Adrenal gland (tissue), 12 donors: ENCODE measurements around the gene KRT39. TPM values are rescaled to one million over a fixed set of nuclear protein-coding genes. Genes with fewer than 3 reads are reported as not detected.

Source experiments
- DNase-seq, 7 donors: peaks; one replicate each; pipeline ENCODE4 v3.0.0-alpha.2; 2019 to 2020
- H3K27ac ChIP-seq, 5 donors: fragments of 200-600 bp; sonication (generic) in 4 of 5; 1 replicate in 3 of 5; 2 replicates in 2 of 5; pipeline versions ENCODE4 v1.5.1 to v1.8.0; 2016 to 2020; ENCODE audit warnings: mild to moderate bottlenecking in 1 of 5
- H3K27me3 ChIP-seq: fragments of 200-600 bp; 2 replicates; pipeline ENCODE4 v1.8.0; 2021
- H3K36me3 ChIP-seq, 2 donors: fragments of 200-600 bp; replicated peaks in 1 of 2; 1 replicate in 1 of 2; 2 replicates in 1 of 2; pipeline versions ENCODE4 v1.5.1 to v1.8.0; 2018 to 2022
- H3K4me1 ChIP-seq, 2 donors: fragments of 200-600 bp; replicated peaks in 1 of 2; 1 replicate in 1 of 2; 2 replicates in 1 of 2; pipeline versions ENCODE4 v1.5.1 to v1.8.0; 2018 to 2021
- H3K4me3 ChIP-seq, 4 donors: fragments of 200-600 bp; sonication (generic) in 3 of 4; one replicate each; pipeline ENCODE4 v1.5.1; 2016 to 2018
- H3K9me3 ChIP-seq, 3 donors: fragments of 200-600 bp; sonication (generic) in 1 of 3; replicated peaks in 1 of 3; 1 replicate in 2 of 3; 2 replicates in 1 of 3; pipeline versions ENCODE4 v1.5.1 to v1.8.0; 2016 to 2021
- CTCF ChIP-seq, 6 experiments: fragments of 450-650 bp in 4 of 6; fragments of 200-600 bp in 2 of 6; sonication (generic) in 1 of 6; IDR thresholded peaks; 1 replicate in 5 of 6; 2 replicates in 1 of 6; pipeline versions ENCODE4 v1.5.1 to v1.8.0; 2016 to 2021; ENCODE audit warnings: antibody characterized with exemption in 6 of 6, mild to moderate bottlenecking in 2 of 6, moderate library complexity in 1 of 6
- POLR2A ChIP-seq, 2 donors: fragments of 450-650 bp; IDR thresholded peaks; one replicate each; pipeline ENCODE4 v1.6.1; 2017; ENCODE audit warnings: antibody characterized with exemption in 2 of 2, mild to moderate bottlenecking in 2 of 2, moderate library complexity in 1 of 2
- WGBS, 4 donors: extraction: QIAGEN DNeasy Blood & Tissue Kit in 2 of 4; methylation state at CpG; one replicate each; pipeline versions ENCODE4 v1.1.5 to v1.1.7; 2013 to 2017; 5-methylcytosine and 5-hydroxymethylcytosine counted together
- intact Hi-C, 2 donors: fragments of 100-400 bp; cut with DNase I; formaldehyde crosslinking; loops; one replicate each; pipeline versions ENCODE4 v1.14.1 to v1.15.0; 2022 to 2023
- polyA plus RNA-seq, 3 donors: library from polyadenylated mRNA; stranded (reverse); fragments of 200-250 nt in 2 of 3; fragments of 350-450 nt in 1 of 3; fragmentation: Illumina TruSeq in 1 of 3; extraction: RNeasy Lipid Tissue Mini Kit (QIAGEN cat#74804) in 1 of 3; gene quantifications; one replicate each; pipeline ENCODE4 v1.2.3, GENCODE V29; 2013 to 2014
- total RNA-seq, 9 donors: library from RNA; depleted of rRNA in 4 of 9; stranded (reverse); fragments of >200 nt in 4 of 9; fragments of 120-200 nt in 1 of 9; fragmentation: NEBNext Ultra II Directional in 1 of 9; extraction: Animal tissue kit (Norgen Biotek cat#: 25700) in 1 of 9; gene quantifications; one replicate each; pipeline versions ENCODE4 v1.1.0 to v1.2.4, GENCODE V29; 2013 to 2023
- donor health status: healthy with polysubstance abuse.
- donor health status: Bipolar disorder and iron deficiency.
- donor health status: DM: yes; HTN: yes; CAD: no.
- donor health status: DM: no; HTN: no; CAD: no.
- donor health status: DM: no; HTN: no; CAD: no.
- donor health status: DM: yes; HTN: yes; CAD: no.

KRT39 gene
- total and polyA plus RNA-seq, 12 donors = 0.17 TPM; not detected in 11

GRCh38 chr17:40916366-40916765 lies 50.4 kb downstream of the KRT39 start:
- Histone ChIP-seq H3K27ac (no peak overlapping the region), H3K9me3 (no peaks in the 10 kb centered on the region), H3K36me3 (no peaks in the 10 kb centered on the region), H3K4me3 (no peak overlapping the region), H3K4me1 (peaks cover 0 to 8% of the 10 kb centered on the region in 2 donors), H3K27me3 (no peaks in the 10 kb centered on the region)
- WGBS, 4 donors = 23 to 100% (median 50%) methylated on average over 1 of the region's 1 CpG
- TF ChIP-seq POLR2A (IDR thresholded peaks at IDR 0.05) = no peak
- no peak for TF ChIP-seq CTCF (IDR thresholded peaks at IDR 0.05)
- DNase-seq = no peak
- intact Hi-C loops = no loop called here

DNA sequence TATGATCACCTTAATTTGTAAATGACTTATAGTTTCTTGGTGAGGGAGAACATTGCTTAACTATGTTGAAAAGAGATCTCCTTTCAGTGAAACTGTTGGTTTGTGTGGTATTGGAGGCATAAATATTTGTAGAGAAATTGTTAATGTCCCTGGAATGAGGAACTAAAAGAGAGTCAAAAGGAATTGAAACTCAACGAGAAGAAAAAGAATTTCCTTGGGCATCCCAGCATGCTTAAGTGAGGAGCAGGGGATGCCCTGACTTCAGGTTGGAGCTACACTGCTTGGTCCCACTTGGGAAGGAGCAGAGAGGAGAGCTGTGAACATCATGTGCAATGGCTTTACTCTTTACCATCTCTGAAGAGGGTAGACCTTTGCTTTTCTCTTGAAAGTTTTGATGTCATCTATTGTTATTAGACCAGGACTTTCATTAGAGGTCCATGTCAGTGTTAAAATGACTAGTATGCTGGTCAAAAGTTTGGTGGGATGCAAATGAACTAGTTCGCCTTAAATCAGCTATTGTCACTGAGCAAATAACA lies 51.0 kb downstream of the KRT39 start:
- 70 to 76% (median 70%) methylated on average over 2 of the region's 2 CpGs for WGBS, 4 donors
- DNase-seq = no peak
- H3K4me3 ChIP-seq = no peak overlapping the region
- no peaks in the 10 kb centered on the region for H3K9me3 ChIP-seq
- TF ChIP-seq CTCF (IDR thresholded peaks at IDR 0.05) (no peak), POLR2A (IDR thresholded peaks at IDR 0.05) (no peak)
- intact Hi-C loops = no loop called here
- peaks cover 0 to 8% of the 10 kb centered on the region in 2 donors for H3K4me1 ChIP-seq
- H3K27ac ChIP-seq = no peak overlapping the region
- H3K36me3 ChIP-seq = no peaks in the 10 kb centered on the region
- no peaks in the 10 kb centered on the region for H3K27me3 ChIP-seq

- no peak overlapping the region for H3K27ac ChIP-seq
- intact Hi-C loops = no loop called here
- 33 to 39% (median 36%) methylated on average over 3 of the region's 3 CpGs for WGBS, 4 donors
These were observed 51.5 kb downstream of the KRT39 start for GRCh38 chr17:40915199-40915661.

More at GRCh38 chr17:40915199-40915661, 51.5 kb downstream of the KRT39 start:
- H3K36me3 ChIP-seq = no peaks in the 10 kb centered on the region
- H3K27me3 ChIP-seq = no peaks in the 10 kb centered on the region
- H3K4me1 ChIP-seq = peaks cover 0 to 9% of the 10 kb centered on the region in 2 donors
- H3K9me3 ChIP-seq = no peaks in the 10 kb centered on the region
- TF ChIP-seq CTCF (IDR thresholded peaks at IDR 0.05) (no peak), POLR2A (IDR thresholded peaks at IDR 0.05) (no peak)
- H3K4me3 ChIP-seq = no peak overlapping the region
- no peak for DNase-seq
